Measurements from ENCODE around the gene SLC16A11.
"Not testable (repeated sequence)": the region's sequence is repeated elsewhere in the genome, so short reads cannot be mapped to it uniquely, and the experiment has no call there.

SLC16A11 gene

GRCh38 chr17:7056386-7056785 is 12.5 kb upstream of the SLC16A11 start:
- DNase-seq: no peak

- DNase-seq: not testable (repeated sequence)
Measured at GRCh38 chr17:7050583-7050982, 6.7 kb upstream of the SLC16A11 start.

- DNase-seq: no peak
Measured at GRCh38 chr17:7048968-7049367, 5.1 kb upstream of the SLC16A11 start.

GRCh38 chr17:7047566-7047965 is 3.7 kb upstream of the SLC16A11 start:
- DNase-seq: no peak

GRCh38 chr17:7046725-7047397 is 3.0 kb upstream of the SLC16A11 start:
- not testable (repeated sequence) for DNase-seq

- peak; percentile 77 for DNase-seq
Measured at GRCh38 chr17:7046127-7046724, 2.3 kb upstream of the SLC16A11 start.

- DNase-seq: peak; percentile 77
Measured at GRCh38 chr17:7045492-7046126, 1.7 kb upstream of the SLC16A11 start.

- DNase-seq: no peak
Measured at GRCh38 chr17:7043182-7043496, 753 bp downstream of the SLC16A11 start.

- no peak for DNase-seq
Measured at GRCh38 chr17:7042501-7043181, 1.3 kb downstream of the SLC16A11 start.

- no peak for DNase-seq
Measured at GRCh38 chr17:7041607-7042500, 2.0 kb downstream of the SLC16A11 start.

- no peak for DNase-seq
Measured at GRCh38 chr17:7039832-7040231, 4.1 kb downstream of the SLC16A11 start.

- no peak for DNase-seq
Measured at GRCh38 chr17:7038025-7038862, 5.6 kb downstream of the SLC16A11 start.

GRCh38 chr17:7035591-7036368 is 8.1 kb downstream of the SLC16A11 start, which contains the start of gene SLC16A13:
Gene SLC16A13, plus strand, starts transcription at chr17:7036015. Its CDS starts 368 bp downstream, at chr17:7036383.
- DNase-seq: peak; percentile 63

GRCh38 chr17:7034955-7035590 is 8.8 kb downstream of the SLC16A11 start:
- no peak for DNase-seq

GRCh38 chr17:7029659-7030058 is 14.2 kb downstream of the SLC16A11 start:
- no peak for DNase-seq

GRCh38 chr17:7029096-7029495 is 14.8 kb downstream of the SLC16A11 start:
- DNase-seq: no peak

- DNase-seq: no peak
Measured at GRCh38 chr17:7027335-7027734, 16.6 kb downstream of the SLC16A11 start.

GRCh38 chr17:7026471-7027115 is 17.3 kb downstream of the SLC16A11 start:
- DNase-seq: no peak

GRCh38 chr17:7025245-7025644 is 18.6 kb downstream of the SLC16A11 start:
- DNase-seq: no peak

- no peak for DNase-seq
Measured at GRCh38 chr17:7024402-7024785, 19.5 kb downstream of the SLC16A11 start.

All from NCI-H526 treated with DMSO at 0.1 percent for 48 hours (cell line).